Measurements from ENCODE around the gene N4BP2.
A peak's percentile ranks its signal among the peaks of the same experiment; 100 is the strongest.
"Not testable (repeated sequence)": the region's sequence is repeated elsewhere in the genome, so short reads cannot be mapped to it uniquely, and the experiment has no call there.

N4BP2 gene

GRCh38 chr4:40056716-40057585 is at the start of gene N4BP2:
Gene N4BP2 (plus strand): TSS chr4:40056850. CDS start chr4:40097341, 40,491 bp downstream.
- peak; percentile 69 to 82 for DNase-seq

- DNase-seq: no peak
These were observed 40.6 kb upstream of the N4BP2 start for GRCh38 chr4:40016007-40016406.

DNA sequence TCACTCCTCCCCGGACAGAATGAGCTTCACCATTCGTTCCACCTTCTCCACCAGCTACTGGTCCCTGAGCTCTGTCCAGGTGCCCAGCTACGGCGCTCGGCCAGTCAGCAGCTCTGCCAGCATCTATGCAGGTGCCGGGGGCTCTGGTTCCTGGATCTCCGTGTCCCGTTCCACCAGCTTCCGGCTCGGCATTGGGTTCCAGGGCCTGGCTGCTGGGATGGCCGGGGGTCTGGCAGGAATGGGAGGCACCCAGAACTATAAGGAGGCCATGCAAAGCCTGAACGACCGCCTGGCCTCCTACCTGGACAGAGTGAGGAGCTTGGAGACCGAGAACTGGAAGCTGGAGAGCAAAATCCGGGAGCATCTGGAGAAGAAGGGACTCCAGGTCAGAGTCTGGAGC is 36.4 kb upstream of the N4BP2 start:
- no peak for DNase-seq

GRCh38 chr4:40021116-40021515 is 35.5 kb upstream of the N4BP2 start:
- DNase-seq: not testable (repeated sequence)

- DNase-seq: not testable (repeated sequence)
These were observed 32.6 kb upstream of the N4BP2 start for GRCh38 chr4:40024049-40024448.

- DNase-seq: no peak
These were observed 23.9 kb upstream of the N4BP2 start for GRCh38 chr4:40032785-40033184.

GRCh38 chr4:40033613-40034012 is 23.0 kb upstream of the N4BP2 start:
- no peak for DNase-seq

- no peak for DNase-seq
These were observed 17.7 kb upstream of the N4BP2 start for GRCh38 chr4:40038977-40039376.

DNA sequence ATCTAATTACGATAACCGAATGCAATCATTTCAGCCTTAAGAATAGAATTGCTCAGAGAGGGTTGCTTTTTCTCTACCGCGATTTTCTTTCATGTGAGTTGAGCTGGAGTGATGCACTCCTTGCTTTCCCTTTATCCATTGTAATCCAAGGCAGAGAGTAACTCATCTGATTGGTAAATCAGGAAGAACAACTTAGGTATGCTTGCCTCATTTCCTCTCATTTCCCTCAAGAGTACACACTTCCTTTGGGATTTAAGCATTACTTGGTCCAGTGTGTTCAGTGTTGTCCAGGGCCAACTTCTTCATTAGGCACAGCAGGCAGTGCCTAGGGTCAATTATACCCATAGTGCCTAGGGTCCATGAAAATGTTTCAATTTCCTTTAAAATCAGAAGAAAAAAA is 15.7 kb upstream of the N4BP2 start:
- no peak for DNase-seq

GRCh38 chr4:40043786-40044185 is 12.9 kb upstream of the N4BP2 start:
- no peak for DNase-seq

- no peak for DNase-seq
These were observed 10.2 kb upstream of the N4BP2 start for GRCh38 chr4:40046311-40046980.

- no peak for DNase-seq
These were observed 3.5 kb upstream of the N4BP2 start for GRCh38 chr4:40053161-40053560.

DNA sequence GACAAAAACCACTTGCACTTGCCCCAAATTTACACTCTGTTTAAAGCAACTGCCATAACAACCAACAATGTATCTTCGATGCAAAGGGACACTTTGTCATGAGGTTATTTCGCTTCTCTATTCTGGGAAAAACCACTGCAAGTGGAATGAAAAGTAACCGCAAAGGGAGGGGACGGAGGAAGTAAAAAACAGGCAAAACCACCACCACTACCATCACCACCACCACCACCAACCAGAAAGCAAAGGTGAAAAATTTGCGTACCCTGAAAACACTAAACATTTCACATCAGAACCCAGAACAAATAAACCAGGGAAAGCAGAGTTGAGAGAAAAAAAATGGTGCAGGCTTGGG is 1.2 kb upstream of the N4BP2 start:
- DNase-seq: no peak

GRCh38 chr4:40055863-40056715 is 561 bp upstream of the N4BP2 start:
- DNase-seq: peak; percentile 36 to 49

DNA sequence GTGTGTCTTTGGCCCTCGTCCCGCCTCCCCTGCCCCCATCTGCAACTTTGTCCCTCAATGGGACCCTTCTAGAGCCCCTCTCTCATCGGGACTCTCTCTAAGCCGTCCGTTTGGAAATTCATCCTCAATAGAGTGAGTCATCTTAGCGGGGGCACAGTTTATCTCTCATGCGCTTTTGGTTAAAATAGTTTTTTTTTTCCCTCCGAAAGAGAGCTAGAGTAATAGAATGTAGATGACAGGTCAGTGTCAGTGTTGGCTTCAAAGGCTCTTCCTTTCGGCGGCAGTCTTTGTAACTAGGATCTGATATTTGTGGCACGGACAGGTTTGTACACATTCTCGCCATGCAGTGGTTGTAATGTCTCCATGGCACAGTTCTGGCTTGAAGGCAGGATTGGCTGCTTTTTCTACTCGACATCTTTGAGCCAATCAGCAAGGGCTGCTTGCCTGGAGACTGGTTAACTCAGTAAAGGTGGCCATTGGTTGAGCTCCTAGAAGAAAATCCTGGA is 989 bp downstream of the N4BP2 start:
- DNase-seq: peak; percentile 69 to 73

- no peak for DNase-seq
These were observed 1.5 kb downstream of the N4BP2 start for GRCh38 chr4:40058121-40058520.

DNA sequence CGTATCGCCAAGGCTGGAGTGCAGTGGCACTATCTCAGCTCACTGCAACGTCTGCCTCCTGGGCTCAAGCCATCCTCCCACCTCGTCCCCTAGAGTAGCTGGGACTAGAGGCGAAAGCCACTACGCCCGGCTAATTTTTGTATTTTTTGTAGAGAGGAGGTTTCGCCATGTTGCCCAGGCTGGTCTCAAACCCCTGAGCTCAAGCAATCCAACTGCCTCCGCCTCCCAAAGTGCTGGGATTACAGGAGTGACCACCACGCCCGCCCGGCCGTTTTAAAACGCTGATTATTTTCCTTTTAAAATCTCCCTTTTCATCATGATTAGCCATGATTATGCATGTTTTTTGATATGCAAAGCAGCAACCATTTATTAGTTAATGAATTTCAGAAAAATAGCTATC is 2.2 kb downstream of the N4BP2 start:
- DNase-seq: no peak

- no peak for DNase-seq
These were observed 2.7 kb downstream of the N4BP2 start for GRCh38 chr4:40059362-40059761.

- peak; percentile 0 to 5 for DNase-seq
These were observed 8.4 kb downstream of the N4BP2 start for GRCh38 chr4:40065010-40065409.

GRCh38 chr4:40066651-40067050 is 10.0 kb downstream of the N4BP2 start:
- DNase-seq: no peak

DNA sequence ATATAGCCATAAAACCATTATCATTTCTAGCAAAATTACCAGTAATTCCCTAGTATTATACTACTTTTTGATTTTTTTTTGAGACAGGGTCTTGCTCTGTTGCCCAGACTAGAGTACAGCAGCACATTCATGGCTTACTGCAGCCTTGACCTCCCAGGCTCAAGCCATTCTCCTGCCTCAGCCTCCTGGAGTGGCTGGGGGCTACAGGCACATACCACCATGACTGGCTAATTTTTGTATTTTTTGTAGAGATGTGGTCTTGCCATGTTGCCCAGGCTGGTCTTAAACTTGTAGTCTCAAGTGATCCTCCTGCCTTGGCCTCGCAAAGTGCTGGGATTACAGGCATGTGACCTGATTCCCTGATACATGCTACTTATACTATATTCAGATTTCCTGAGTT is 13.7 kb downstream of the N4BP2 start:
- DNase-seq: no peak

- DNase-seq: no peak
These were observed 29.8 kb downstream of the N4BP2 start for GRCh38 chr4:40086421-40086820.

DNA sequence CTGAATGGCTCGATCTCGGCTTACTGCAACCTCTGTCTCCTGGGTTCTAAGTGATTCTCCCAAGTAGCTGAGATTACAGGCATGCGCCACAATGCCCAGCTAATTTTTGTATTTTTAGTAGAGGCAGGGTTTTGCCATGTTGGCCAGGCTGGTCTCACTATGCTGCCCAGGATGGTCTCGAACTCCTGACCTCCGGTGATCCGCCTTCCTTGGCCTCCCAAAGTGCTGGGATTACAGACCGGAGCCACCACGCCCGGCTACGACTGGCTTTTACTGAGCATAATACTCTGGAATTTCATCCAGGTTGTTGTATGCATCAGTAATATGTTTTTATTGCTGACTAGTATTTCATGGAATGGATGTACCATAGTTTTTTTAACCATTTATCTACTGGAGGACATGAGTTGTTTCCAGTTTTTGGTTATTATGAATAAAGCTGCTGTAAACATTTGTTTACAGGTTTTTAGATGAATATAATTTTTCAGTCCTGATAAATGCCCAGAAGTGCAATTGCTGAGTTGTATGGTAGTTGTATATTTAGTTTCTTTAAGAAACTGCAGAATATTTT is 31.2 kb downstream of the N4BP2 start:
- DNase-seq: no peak
